Non-pigmented ciliary epithelial cell (primary cell): Measurements from ENCODE around the gene CPSF4L.

Experiments used
- DNase-seq: peaks from one replicate; pipeline ENCODE4 v3.0.0-alpha.2; 2010; ENCODE audit warnings: low read depth

Gene CPSF4L

GRCh38 chr17:73231841-73232586 is 29.7 kb downstream of the CPSF4L start:
- peak; percentile 57 for DNase-seq

DNA sequence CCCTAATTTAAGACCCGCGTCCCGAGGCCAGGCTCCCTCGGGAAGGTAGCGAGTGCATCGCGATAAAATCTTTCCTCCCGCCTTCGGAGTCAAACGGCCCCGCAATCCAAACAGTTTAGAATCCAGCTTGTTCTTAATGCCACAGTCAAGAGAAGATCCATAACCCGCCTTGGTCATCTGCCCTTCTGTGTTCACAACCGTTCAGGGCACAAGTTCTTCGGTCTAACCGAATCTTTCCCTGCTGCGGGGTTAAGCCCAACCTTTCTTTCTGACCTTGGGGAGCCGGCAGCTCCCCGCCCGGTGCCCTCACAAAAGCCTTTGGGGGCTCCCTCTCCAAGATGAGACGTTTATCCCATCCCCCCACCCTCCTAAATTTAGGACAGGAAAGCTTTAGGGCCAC is 30.3 kb downstream of the CPSF4L start:
- DNase-seq = no peak

- no peak for DNase-seq
These were observed 31.6 kb downstream of the CPSF4L start for GRCh38 chr17:73230088-73230487.

GRCh38 chr17:73228748-73229236 is 32.9 kb downstream of the CPSF4L start:
- peak; percentile 67 for DNase-seq

DNA sequence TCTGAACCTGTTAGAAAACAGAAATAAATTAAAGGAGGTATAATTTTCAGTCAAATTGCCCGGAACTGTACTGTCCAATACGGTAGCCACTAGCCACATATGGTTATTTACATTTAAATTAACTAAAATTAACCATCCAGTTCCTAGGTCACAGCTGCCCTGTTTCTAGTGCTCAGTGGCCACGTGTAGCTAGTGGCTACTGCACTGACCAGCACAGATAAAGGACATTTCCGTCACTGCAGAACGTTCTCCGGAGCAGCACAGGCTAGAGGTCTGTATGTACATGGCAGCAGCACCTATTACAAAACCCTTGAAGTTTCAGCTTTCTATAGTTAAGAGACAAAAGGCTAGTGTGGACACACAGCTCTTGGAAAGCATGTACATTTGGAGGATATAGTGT is 33.7 kb downstream of the CPSF4L start:
- DNase-seq = no peak

DNA sequence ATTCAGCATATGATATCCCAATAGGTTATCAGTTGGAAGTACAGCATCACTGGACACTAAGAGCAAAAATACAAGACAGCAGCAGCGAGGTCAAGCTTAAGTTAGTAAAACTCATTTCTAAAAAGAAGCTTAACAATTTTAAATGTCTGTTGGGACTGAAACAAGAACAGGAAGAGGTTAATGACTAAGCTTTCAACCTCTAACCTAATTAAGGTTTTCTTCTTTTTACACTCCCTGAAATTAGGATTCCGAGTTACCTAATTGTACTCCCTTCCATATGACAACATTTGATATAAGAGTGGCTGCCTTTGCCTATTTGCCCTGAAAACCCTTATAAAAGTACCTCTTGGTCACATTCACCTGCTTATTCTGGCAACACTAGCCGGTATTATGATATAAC is 34.3 kb downstream of the CPSF4L start:
- no peak for DNase-seq

DNA sequence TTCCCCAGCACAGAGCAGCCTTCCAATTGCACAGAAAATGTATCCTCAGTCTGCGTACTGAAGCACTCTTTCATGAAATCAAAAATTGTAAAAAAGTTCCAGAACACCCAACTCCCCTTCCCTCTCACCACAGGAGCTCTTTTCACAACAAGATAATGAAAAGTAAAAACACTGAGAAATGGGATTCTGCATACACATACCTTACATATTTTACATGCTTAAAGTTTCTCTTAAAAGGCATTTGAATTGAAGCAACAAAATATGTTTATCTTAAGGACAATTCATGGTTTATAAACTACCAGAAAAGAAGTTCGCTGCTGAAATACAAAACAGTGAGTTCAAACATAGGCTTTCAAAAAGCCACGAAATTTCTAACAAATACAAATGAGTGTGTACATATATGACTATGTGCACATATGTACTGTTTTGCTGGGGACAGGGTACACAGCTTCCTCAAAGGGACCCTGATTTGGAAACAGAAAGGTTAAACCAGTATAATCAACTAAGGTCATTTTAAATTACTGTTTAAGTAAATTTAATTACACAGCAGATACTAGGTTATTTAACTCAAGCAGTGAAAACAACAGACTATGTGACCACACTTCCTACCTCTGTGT is 35.0 kb downstream of the CPSF4L start:
- no peak for DNase-seq

DNA sequence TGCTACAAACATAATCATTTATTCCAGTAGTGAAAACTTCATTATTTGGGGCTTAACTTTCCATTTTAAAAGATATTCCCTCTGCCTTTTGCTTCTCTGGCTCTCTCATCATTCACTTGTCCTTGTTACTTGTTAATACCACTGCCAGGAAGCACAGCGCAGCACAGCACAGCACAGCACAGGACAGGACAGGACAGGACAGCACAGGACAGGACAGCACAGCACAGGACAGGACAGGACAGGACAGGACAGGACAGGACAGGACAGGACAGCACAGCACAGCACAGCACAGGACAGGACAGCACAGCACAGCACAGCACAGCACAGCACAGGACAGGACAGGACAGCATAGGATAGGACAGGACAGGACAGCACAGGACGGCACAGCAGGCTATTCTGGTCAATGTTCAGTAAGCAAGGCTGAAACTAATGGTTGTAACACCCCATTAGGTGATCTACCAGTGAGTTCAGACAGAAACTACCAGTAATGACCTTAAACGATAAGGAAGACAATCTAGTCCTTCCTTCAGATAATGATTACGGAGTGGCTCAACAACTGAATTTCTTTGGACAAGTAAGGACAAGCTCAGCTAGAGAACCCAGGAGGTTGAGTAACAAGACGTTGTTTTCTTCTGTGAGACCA is 36.9 kb downstream of the CPSF4L start:
- no peak for DNase-seq

DNA sequence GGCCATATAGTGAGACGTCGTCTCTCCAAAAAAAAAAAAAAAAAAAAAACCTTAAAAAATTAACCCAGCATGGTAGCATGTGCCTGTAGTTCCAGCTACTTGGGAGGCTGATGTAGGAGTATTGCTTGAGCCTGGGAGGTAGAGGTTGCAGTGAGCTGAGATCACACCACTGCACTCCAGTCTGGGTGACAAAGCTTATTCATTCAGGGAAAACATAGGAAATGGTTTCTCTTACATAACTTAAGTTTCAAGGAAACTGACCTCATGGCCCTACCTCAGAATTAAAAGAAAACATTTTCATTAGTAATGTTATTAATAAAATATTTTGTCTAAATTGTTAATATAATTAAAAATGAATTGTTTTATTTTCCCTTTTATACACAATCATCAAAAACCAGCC is 37.4 kb downstream of the CPSF4L start:
- no peak for DNase-seq

GRCh38 chr17:73223626-73224230 is 38.0 kb downstream of the CPSF4L start:
- no peak for DNase-seq

GRCh38 chr17:73215447-73215846 is 46.2 kb downstream of the CPSF4L start:
- no peak for DNase-seq

DNA sequence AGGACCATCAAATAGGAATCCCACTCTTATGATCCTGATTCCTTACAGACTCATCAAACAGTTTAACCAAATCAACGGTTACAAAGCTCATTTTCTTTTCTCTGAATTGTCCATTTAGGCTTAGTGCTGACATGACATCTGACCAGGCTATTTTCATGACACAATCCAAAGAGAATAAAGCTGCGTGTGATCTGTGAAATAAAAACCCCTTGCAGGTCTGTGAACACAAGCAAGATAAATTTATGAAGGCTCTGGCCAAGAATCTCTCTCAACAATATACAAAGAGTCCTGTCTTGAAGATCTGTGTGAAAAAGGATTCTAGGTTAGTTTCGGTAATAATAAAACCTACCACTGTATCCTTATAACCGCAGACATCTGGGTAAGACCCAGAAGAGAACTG is 46.8 kb downstream of the CPSF4L start:
- DNase-seq = no peak

DNA sequence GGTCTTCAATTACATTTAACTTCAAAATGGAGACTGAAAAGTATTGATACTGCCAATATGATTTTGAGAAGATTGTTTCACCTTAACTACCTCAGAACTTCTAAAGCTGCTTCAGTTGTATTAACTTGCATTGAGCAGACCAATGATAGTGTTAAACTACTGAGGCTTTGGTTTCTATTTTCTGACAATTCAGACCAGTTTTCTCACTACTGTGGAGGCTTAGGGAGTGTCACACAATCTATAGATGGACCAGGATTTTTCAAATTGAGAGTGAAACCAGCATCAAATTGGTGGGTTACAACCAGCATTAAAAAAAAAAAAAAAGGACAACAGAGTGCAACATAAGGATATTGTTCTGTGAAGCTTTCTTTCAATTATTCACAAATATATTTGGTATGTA is 47.7 kb downstream of the CPSF4L start:
- no peak for DNase-seq

- no peak for DNase-seq
These were observed 49.9 kb downstream of the CPSF4L start for GRCh38 chr17:73211745-73212144.

DNA sequence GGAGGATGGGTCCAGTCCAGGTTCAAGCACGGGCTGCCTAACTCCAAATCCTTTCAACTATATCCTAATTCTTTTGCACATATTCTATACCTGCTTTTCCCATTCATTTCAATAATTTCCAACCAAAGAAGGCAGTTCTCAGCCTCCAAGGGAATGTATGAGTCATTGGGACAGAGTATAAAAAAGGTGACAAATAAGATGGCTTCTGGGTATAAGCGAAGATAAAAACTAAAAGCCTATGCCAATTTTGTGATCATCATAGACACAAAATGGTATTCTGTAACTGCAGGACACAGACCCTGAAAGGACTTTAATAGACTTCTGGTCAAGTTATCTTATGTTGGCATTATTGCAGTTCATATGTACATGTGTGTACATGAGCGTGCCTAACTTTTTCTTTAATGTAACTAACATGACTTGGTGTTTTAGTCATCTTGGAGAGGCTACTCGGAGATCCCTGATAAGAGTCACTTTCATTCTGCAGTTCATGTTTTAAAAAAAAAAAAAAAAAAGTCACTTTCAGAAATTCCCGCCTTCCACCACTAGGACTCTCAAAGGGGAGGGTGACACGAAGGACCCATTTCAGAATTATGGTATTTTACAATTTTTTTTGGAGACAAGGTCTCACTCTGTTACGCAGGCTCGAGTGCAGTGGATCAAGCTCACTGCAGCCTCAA is 51.5 kb downstream of the CPSF4L start:
- no peak for DNase-seq

GRCh38 chr17:73209436-73209835 is 52.2 kb downstream of the CPSF4L start:
- no peak for DNase-seq

GRCh38 chr17:73208139-73208827 is 53.4 kb downstream of the CPSF4L start:
- DNase-seq = no peak

DNA sequence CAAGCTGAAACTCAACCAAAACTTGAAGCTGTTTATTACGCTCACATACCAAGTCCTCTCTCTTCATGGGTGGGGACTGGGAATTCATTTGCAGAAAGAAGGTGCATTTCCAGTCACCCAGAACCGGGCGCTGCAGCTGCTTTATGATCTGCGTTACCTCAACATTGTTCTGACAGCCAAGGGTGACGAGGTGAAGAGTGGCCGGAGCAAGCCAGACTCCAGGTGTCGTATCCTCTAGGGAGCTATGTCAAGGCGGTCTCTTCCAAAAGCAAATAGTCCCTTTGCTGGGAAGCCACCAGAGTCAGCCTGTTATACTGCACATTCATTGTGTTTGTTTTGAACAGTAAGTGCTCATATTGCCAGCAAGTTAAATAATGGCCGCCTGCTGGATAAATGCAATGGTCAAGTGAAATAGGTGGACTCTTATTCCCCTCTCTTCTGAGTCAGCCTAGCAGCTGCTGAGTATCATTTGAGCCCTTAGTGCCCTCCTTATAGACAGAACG is 56.2 kb downstream of the CPSF4L start:
- DNase-seq = no peak

DNA sequence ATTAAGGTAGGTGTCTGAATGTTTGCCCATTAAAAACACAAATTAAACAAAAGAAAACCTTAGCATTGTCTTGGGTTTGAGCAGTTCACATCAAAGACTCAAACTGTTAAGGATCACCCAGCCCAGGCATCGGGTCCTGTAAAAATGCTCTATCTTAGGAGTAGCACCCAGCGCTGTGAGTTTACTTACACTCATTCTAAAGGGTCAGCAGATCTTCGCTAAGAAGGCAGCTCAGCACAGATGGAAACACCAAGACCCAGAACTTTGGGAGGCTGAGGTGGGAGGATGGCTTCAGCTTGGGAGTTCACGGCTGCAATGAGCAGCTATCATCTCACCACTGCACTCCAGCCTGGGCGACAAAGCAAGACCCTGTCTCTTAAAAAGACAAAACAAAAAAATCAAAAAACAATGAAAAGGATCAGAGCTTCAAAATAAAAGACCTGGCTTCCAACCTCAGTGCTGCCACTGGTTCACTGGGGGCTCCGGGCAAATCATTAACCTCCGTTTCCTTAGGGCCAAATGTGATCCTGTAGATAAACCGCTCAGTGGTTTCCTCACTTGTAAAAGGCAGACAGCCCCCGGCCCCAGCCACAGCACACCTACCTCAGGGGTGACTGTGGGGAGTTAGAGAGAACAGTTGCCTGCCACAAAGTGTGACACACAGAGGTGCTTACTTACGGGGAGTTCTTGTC is 57.7 kb downstream of the CPSF4L start:
- no peak for DNase-seq

DNA sequence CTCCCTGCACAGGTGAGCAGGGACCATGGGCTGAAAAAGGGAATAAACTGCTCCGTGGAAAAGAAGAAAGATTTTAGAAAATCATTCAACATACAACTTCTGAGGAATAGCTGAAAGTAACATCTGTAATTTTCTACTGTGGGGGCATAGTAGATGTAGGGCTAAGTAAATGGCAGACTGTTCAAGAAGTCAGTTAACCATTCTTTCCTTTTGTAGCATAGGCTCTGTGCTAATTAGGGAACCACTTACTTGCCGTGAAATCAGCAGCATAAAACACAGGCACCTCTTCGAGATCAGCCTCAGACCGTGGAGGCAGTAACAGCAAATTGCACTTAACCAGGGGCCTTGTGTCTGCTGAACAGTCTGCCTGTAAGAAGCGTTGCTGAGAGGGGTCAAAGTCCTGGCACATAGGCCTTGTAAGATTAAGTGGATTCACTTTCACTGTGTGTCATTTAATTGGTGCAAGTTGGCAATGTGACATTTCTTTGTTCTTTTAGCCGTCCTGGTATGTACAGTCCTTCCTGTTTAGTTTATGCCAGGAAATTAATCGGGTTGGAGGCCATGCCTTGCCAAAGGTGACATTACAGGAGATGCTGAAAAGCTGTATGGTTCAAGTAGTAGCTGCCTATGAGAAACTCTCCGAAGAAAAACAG is 58.4 kb downstream of the CPSF4L start:
- no peak for DNase-seq
